B cell (primary cell): ENCODE measurements around the gene PLA2R1. TPM values are rescaled to one million over a fixed set of nuclear protein-coding genes. Genes with fewer than 3 reads are reported as not detected.

ENCODE experiments used
- ATAC-seq: fragments of 200-7000 bp; cut with Tn5 transposase; one replicate; pipeline ENCODE4 v1.10.0; 2021; ENCODE audit warnings: low read depth, mild to moderate bottlenecking, moderate number of reproducible peaks, moderate library complexity
- CTCF ChIA-PET: fragments of 350-600 bp; sonication (Branson Sonifier 250); formaldehyde crosslinking; loops from one replicate; lab custom pipeline; 2021; ENCODE audit warnings: antibody characterized with exemption, inconsistent platforms; lab: Charles Lee
- POLR2A ChIA-PET: fragments of 350-600 bp; sonication (Branson Sonifier 250); formaldehyde crosslinking; loops from one replicate; lab custom pipeline; 2021; ENCODE audit warnings: antibody characterized with exemption; lab: Charles Lee
- DNase-seq: peaks from one replicate; pipeline ENCODE4 v3.0.0; 2013
- H2AFZ ChIP-seq: 2 replicates; pipeline ENCODE4 v1.6.1; 2012; ENCODE audit warnings: mild to moderate bottlenecking, low read depth, low read length; ENCODE audit not compliant: insufficient read depth, poor library complexity, severe bottlenecking
- H3K27ac ChIP-seq, 2 donors: 1 replicate in 1 of 2; 2 replicates in 1 of 2; pipeline ENCODE4 v1.5.1; 2012 to 2013; ENCODE audit warnings: low read length in 2 of 2, mild to moderate bottlenecking in 2 of 2, moderate library complexity in 1 of 2
- H3K27me3 ChIP-seq, 4 experiments: fragments of 200-600 bp in 1 of 4; sonication (generic) in 1 of 4; replicated peaks in 1 of 4; 1 replicate in 2 of 4; 2 replicates in 2 of 4; pipeline versions ENCODE4 v1.6.1 to v1.7.0; 2013 to 2016; ENCODE audit warnings: low read length in 3 of 4, mild to moderate bottlenecking in 2 of 4, mixed read lengths in 1 of 4, moderate library complexity in 1 of 4; ENCODE audit not compliant: insufficient read depth in 4 of 4, control insufficient read depth in 3 of 4; ENCODE audit errors: control extremely low read depth in 1 of 4
- H3K36me3 ChIP-seq, 2 experiments: replicated peaks in 1 of 2; 1 replicate in 1 of 2; 2 replicates in 1 of 2; pipeline versions ENCODE4 v1.6.1 to v1.7.1; 2013; ENCODE audit warnings: low read length in 1 of 2; ENCODE audit not compliant: insufficient read depth in 2 of 2, control insufficient read depth in 1 of 2; ENCODE audit errors: control extremely low read depth in 1 of 2, extremely low read depth in 1 of 2
- H3K4me1 ChIP-seq, 2 donors: fragments of 200-600 bp in 1 of 2; sonication (generic) in 1 of 2; 1 replicate in 1 of 2; 2 replicates in 1 of 2; pipeline versions ENCODE4 v1.5.1 to v1.6.1; 2013 to 2017; ENCODE audit warnings: low read length in 2 of 2; ENCODE audit not compliant: control insufficient read depth in 2 of 2, insufficient read depth in 2 of 2
- H3K4me2 ChIP-seq: replicated peaks from 2 replicates; pipeline ENCODE3; 2012; ENCODE audit warnings: mild to moderate bottlenecking, low read depth, low read length; ENCODE audit not compliant: poor library complexity, severe bottlenecking
- H3K4me3 ChIP-seq, 5 experiments: fragments of 200-600 bp in 1 of 5; sonication (generic) in 1 of 5; 1 replicate in 3 of 5; 2 replicates in 2 of 5; pipeline versions ENCODE4 v1.5.1 to v1.7.0; 2011 to 2016; ENCODE audit warnings: low read length in 4 of 5, mild to moderate bottlenecking in 4 of 5, low read depth in 2 of 5, control low read depth in 1 of 5, moderate library complexity in 1 of 5; ENCODE audit not compliant: insufficient read depth in 1 of 5; ENCODE audit errors: control extremely low read depth in 1 of 5, extremely low read depth in 1 of 5
- H3K79me2 ChIP-seq: fragments of 200-600 bp; sonication (generic); one replicate; pipeline ENCODE4 v1.6.0; 2016; ENCODE audit warnings: low read length; ENCODE audit not compliant: control insufficient read depth, insufficient read depth
- H3K9ac ChIP-seq: fragments of 200-600 bp; sonication (generic); 2 replicates; pipeline ENCODE4 v1.6.1; 2017; ENCODE audit warnings: mild to moderate bottlenecking, low read length, moderate library complexity
- H3K9me3 ChIP-seq, 3 donors: one replicate each; pipeline versions ENCODE4 v1.6.1 to v1.7.1; 2013; ENCODE audit warnings: low read length in 2 of 3; ENCODE audit not compliant: control insufficient read depth in 2 of 3, insufficient read depth in 1 of 3; ENCODE audit errors: control extremely low read depth in 1 of 3
- H4K20me1 ChIP-seq: 2 replicates; pipeline ENCODE4 v1.6.0; 2012; ENCODE audit warnings: mild to moderate bottlenecking, low read length; ENCODE audit not compliant: insufficient read depth, control insufficient read depth, poor library complexity, severe bottlenecking
- H3K27ac Mint-ChIP-seq: one replicate; pipeline ENCODE4 v1.8.0; 2021; ENCODE audit warnings: mixed read lengths
- H3K27me3 Mint-ChIP-seq: one replicate; pipeline ENCODE4 v1.8.0; 2021; ENCODE audit warnings: mixed read lengths
- H3K4me1 Mint-ChIP-seq: one replicate; pipeline ENCODE4 v1.8.0; 2021; ENCODE audit warnings: mixed read lengths
- H3K4me3 Mint-ChIP-seq: one replicate; pipeline ENCODE4 v1.8.0; 2021; ENCODE audit warnings: mixed read lengths
- H3K9me3 Mint-ChIP-seq: one replicate; pipeline ENCODE4 v1.8.0; 2022; ENCODE audit warnings: mixed read lengths; ENCODE audit not compliant: insufficient read depth
- CTCF ChIP-seq: fragments of 200-600 bp; IDR thresholded peaks from one replicate; pipeline ENCODE4 v1.8.0; 2022; ENCODE audit warnings: antibody characterized with exemption, mild to moderate bottlenecking
- EZH2 ChIP-seq: IDR thresholded peaks from 2 replicates; pipeline ENCODE4 v1.6.1; 2012; ENCODE audit warnings: borderline replicate concordance, low read depth, mild to moderate bottlenecking, moderate library complexity, low read length; ENCODE audit not compliant: insufficient read depth, poor library complexity, severe bottlenecking
- WGBS: methylation state at CpG from one replicate; pipeline ENCODE4 v1.1.5; 2013; ENCODE audit warnings: missing lambda C conversion rate; ENCODE audit not compliant: insufficient coverage; 5-methylcytosine and 5-hydroxymethylcytosine counted together
- intact Hi-C: fragments of 100-400 bp; cut with micrococcal nuclease; formaldehyde crosslinking; loops from one replicate; pipeline ENCODE4 v1.10.0; 2022
- polyA plus RNA-seq: library from polyadenylated mRNA; depleted of rRNA; stranded (reverse); fragments of >200 nt; gene quantifications from 2 replicates; pipeline ENCODE4 v1.2.3, GENCODE V29; 2012
- total RNA-seq, 2 donors: library from RNA; stranded (reverse); fragments of 120-200 nt in 1 of 2; gene quantifications; 1 replicate in 1 of 2; 2 replicates in 1 of 2; pipeline versions ENCODE4 v1.2.3 to v1.2.4, GENCODE V29; 2013 to 2022

The PLA2R1 gene
- total and polyA plus RNA-seq, 2 donors (not counting 1 experiment from before 2014, with no cell fraction given): not detected

DNA sequence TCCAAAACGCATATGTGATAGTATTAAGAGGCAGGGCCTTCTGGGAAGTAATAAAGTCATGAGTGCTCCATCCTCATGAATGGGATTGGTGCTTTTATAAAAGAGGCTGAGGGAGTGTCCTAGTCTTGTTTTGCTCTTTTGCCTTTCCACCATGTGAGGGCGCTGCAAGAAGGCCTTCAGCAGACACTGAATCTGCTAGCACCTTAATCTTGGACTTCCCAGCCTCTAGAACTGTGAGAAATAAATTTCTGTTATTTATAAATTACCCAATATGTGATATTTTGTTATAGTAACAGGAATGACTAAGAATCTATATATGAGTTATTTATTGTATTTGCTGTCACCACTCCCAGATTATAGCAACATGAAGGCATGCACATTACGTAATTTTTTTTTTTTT, 63.5 kb downstream of the PLA2R1 start:
- Histone ChIP-seq H3K36me3 (no peaks in the 10 kb centered on the region), H3K4me2 (no peak overlapping the region), H3K4me3 (no peak overlapping the region), H3K27ac (no peak overlapping the region), H4K20me1 (no peaks in the 10 kb centered on the region), H3K4me1 (no peaks in the 10 kb centered on the region), H3K79me2 (no peaks in the 10 kb centered on the region), H3K27me3 (no peaks in the 10 kb centered on the region), H3K9ac (no peak overlapping the region), H3K9me3 (peaks cover 0 to 1% (median 0%) of the 10 kb centered on the region in 3 donors), H2AFZ (no peak overlapping the region)
- Mint-ChIP-seq H3K9me3 (no peaks in the 10 kb centered on the region), H3K27me3 (no peaks in the 10 kb centered on the region), H3K4me1 (no peaks in the 10 kb centered on the region), H3K27ac (no peak overlapping the region), H3K4me3 (no peak overlapping the region)
- no peak for ATAC-seq
- DNase-seq: no peak
- POLR2A ChIA-PET: no interaction called here
- no CpG with 5 or more reads among the region's 3 CpGs for WGBS
- CTCF ChIA-PET: no interaction called here
- intact Hi-C loops: no loop called here
- TF ChIP-seq EZH2 (no peak), CTCF (no peak)

- TF ChIP-seq CTCF: no peak
- TF ChIP-seq EZH2: no peak
- Histone ChIP-seq H3K4me3 (no peak overlapping the region), H2AFZ (no peak overlapping the region), H3K27ac (no peak overlapping the region), H3K4me2 (no peak overlapping the region), H3K9me3 (peaks cover 0 to 1% (median 0%) of the 10 kb centered on the region in 3 donors), H3K27me3 (no peaks in the 10 kb centered on the region), H3K9ac (no peak overlapping the region), H3K36me3 (no peaks in the 10 kb centered on the region), H3K4me1 (no peaks in the 10 kb centered on the region), H4K20me1 (no peaks in the 10 kb centered on the region), H3K79me2 (no peaks in the 10 kb centered on the region)
- Mint-ChIP-seq H3K9me3 (no peaks in the 10 kb centered on the region), H3K4me1 (no peaks in the 10 kb centered on the region), H3K27ac (no peak overlapping the region), H3K4me3 (no peak overlapping the region), H3K27me3 (peaks cover 5% of the 10 kb centered on the region)
- ChIA-PET POLR2A (no interaction called here), CTCF (no interaction called here)
- DNase-seq (no peak), ATAC-seq (no peak)
- WGBS: no CpG with 5 or more reads among the region's 2 CpGs
- intact Hi-C loops: no loop called here
Measured at GRCh38 chr2:159998243-159998642, 64.2 kb downstream of the PLA2R1 start.
